Stimulated activated CD8-positive, alpha-beta memory T cell treated with anti-CD3 and anti-CD28 coated beads, Interleukin-2, amount 100 ng/mL, for 48 hours (primary cell): ENCODE measurements around the gene CARD14.

Source experiments
- DNase-seq, 2 donors: peaks; one replicate each; pipeline ENCODE4 v3.0.0-alpha.2; 2020; ENCODE audit warnings: low read depth in 2 of 2

Gene CARD14

GRCh38 chr17:80169784-80170500, at the start of gene CARD14:
Gene CARD14, plus strand, starts transcription at chr17:80170030. Its CDS starts 11,409 bp downstream, at chr17:80181439.
- DNase-seq: no peak

- DNase-seq: no peak
Observed at GRCh38 chr17:80122026-80122575, 47.7 kb upstream of the CARD14 start.

- DNase-seq: no peak
Observed at GRCh38 chr17:80122926-80123505, 46.8 kb upstream of the CARD14 start.

- DNase-seq: no peak
Observed at GRCh38 chr17:80123791-80124190, 46.0 kb upstream of the CARD14 start.

- no peak for DNase-seq
Observed at GRCh38 chr17:80124351-80124981, 45.4 kb upstream of the CARD14 start.

- no peak for DNase-seq
Observed at GRCh38 chr17:80125656-80126448, 44.0 kb upstream of the CARD14 start.

- DNase-seq: no peak
Observed at GRCh38 chr17:80126449-80126715, 43.4 kb upstream of the CARD14 start.

GRCh38 chr17:80129006-80129565, 40.7 kb upstream of the CARD14 start:
- no peak for DNase-seq

GRCh38 chr17:80130992-80131391, 38.8 kb upstream of the CARD14 start:
- DNase-seq: no peak

- no peak for DNase-seq
Observed at GRCh38 chr17:80132906-80133625, 36.8 kb upstream of the CARD14 start.

- no peak for DNase-seq
Observed at GRCh38 chr17:80133626-80133970, 36.2 kb upstream of the CARD14 start.

- no peak for DNase-seq
Observed at GRCh38 chr17:80137131-80137530, 32.7 kb upstream of the CARD14 start.

GRCh38 chr17:80138856-80139426, 30.9 kb upstream of the CARD14 start:
- DNase-seq: no peak

GRCh38 chr17:80141463-80142165, 28.2 kb upstream of the CARD14 start:
- DNase-seq: no peak

- DNase-seq: no peak
Observed at GRCh38 chr17:80142929-80143328, 26.9 kb upstream of the CARD14 start.

GRCh38 chr17:80145076-80146075, 24.5 kb upstream of the CARD14 start:
- no peak for DNase-seq

GRCh38 chr17:80146121-80147034, 23.5 kb upstream of the CARD14 start:
- DNase-seq: peak in 1 of 2 donors; percentile 7
